Measurements from ENCODE around the gene EXOC6B.
A peak's percentile ranks its signal among the peaks of the same experiment; 100 is the strongest.

Gene EXOC6B

GRCh38 chr2:72150157-72150860 lies 675.5 kb downstream of the EXOC6B start:
- Histone ChIP-seq H3K36me3 (ENCODE audit: control insufficient read depth, insufficient read depth, low read length) (no peaks in the 10 kb centered on the region), H3K27me3 (replicated peaks; ENCODE audit: control insufficient read depth, insufficient read depth, low read length) (peaks cover 2% of the 10 kb centered on the region), H3K4me3 (replicated peaks; ENCODE audit: low read depth, low read length) (no peak overlapping the region)
- TF ChIP-seq CTCF (IDR thresholded peaks at IDR 0.05; ENCODE audit: insufficient read depth, low read length, poor library complexity, severe bottlenecking), result peak; percentile 74
- no peak for DNase-seq (ENCODE audit: extremely low read depth, insufficient read length)

- Histone ChIP-seq H3K4me3 (replicated peaks; ENCODE audit: low read depth, low read length) (no peak overlapping the region), H3K27me3 (replicated peaks; ENCODE audit: control insufficient read depth, insufficient read depth, low read length) (peaks cover 2% of the 10 kb centered on the region), H3K36me3 (ENCODE audit: control insufficient read depth, insufficient read depth, low read length) (no peaks in the 10 kb centered on the region)
- no peak for TF ChIP-seq CTCF (IDR thresholded peaks at IDR 0.05; ENCODE audit: insufficient read depth, low read length, poor library complexity, severe bottlenecking)
- DNase-seq (ENCODE audit: extremely low read depth, insufficient read length), result no peak
These were observed 676.2 kb downstream of the EXOC6B start for GRCh38 chr2:72149556-72150156.

- peaks cover 2% of the 10 kb centered on the region for H3K27me3 ChIP-seq (replicated peaks; ENCODE audit: control insufficient read depth, insufficient read depth, low read length)
- H3K36me3 ChIP-seq (ENCODE audit: control insufficient read depth, insufficient read depth, low read length), result no peaks in the 10 kb centered on the region
- peak overlapping the region; percentile 36 for H3K4me3 ChIP-seq (replicated peaks; ENCODE audit: low read depth, low read length)
- DNase-seq (ENCODE audit: extremely low read depth, insufficient read length), result no peak
- TF ChIP-seq CTCF (IDR thresholded peaks at IDR 0.05; ENCODE audit: insufficient read depth, low read length, poor library complexity, severe bottlenecking), result no peak
These were observed 676.8 kb downstream of the EXOC6B start for GRCh38 chr2:72148837-72149555.

GRCh38 chr2:72148003-72148836 lies 677.6 kb downstream of the EXOC6B start:
- DNase-seq (ENCODE audit: extremely low read depth, insufficient read length), result no peak
- TF ChIP-seq CTCF (IDR thresholded peaks at IDR 0.05; ENCODE audit: insufficient read depth, low read length, poor library complexity, severe bottlenecking), result no peak
- Histone ChIP-seq H3K27me3 (replicated peaks; ENCODE audit: control insufficient read depth, insufficient read depth, low read length) (peaks cover 2% of the 10 kb centered on the region), H3K36me3 (ENCODE audit: control insufficient read depth, insufficient read depth, low read length) (no peaks in the 10 kb centered on the region), H3K4me3 (replicated peaks; ENCODE audit: low read depth, low read length) (peak overlapping the region; percentile 36)

GRCh38 chr2:72147303-72147971 lies 678.4 kb downstream of the EXOC6B start, which contains the start of gene CYP26B1:
TSS of gene CYP26B1 (minus strand) at chr2:72147862. CDS start at chr2:72147834, 28 bp downstream.
- Histone ChIP-seq H3K4me3 (replicated peaks; ENCODE audit: low read depth, low read length) (peak within 1 kb of the TSS; percentile 36), H3K36me3 (ENCODE audit: control insufficient read depth, insufficient read depth, low read length) (no peaks in the 10 kb centered on the region), H3K27me3 (replicated peaks; ENCODE audit: control insufficient read depth, insufficient read depth, low read length) (peaks cover 2% of the 10 kb centered on the region)
- DNase-seq (ENCODE audit: extremely low read depth, insufficient read length), result no peak
- no peak for TF ChIP-seq CTCF (IDR thresholded peaks at IDR 0.05; ENCODE audit: insufficient read depth, low read length, poor library complexity, severe bottlenecking)
